GM18907 (cell line): ENCODE measurements around the gene ARID1B.

Source experiments
- ATAC-seq: cut with Tn5 transposase; IDR thresholded peaks from one replicate; pipeline ENCODE4 v1.9.1; 2021; ENCODE audit warnings: mild to moderate bottlenecking, moderate library complexity; ENCODE audit not compliant: unreplicated experiment

The ARID1B gene

GRCh38 chr6:157066781-157067491, 289.8 kb downstream of the ARID1B start:
- no peak for ATAC-seq

GRCh38 chr6:157067507-157067906, 290.3 kb downstream of the ARID1B start:
- no peak for ATAC-seq

DNA sequence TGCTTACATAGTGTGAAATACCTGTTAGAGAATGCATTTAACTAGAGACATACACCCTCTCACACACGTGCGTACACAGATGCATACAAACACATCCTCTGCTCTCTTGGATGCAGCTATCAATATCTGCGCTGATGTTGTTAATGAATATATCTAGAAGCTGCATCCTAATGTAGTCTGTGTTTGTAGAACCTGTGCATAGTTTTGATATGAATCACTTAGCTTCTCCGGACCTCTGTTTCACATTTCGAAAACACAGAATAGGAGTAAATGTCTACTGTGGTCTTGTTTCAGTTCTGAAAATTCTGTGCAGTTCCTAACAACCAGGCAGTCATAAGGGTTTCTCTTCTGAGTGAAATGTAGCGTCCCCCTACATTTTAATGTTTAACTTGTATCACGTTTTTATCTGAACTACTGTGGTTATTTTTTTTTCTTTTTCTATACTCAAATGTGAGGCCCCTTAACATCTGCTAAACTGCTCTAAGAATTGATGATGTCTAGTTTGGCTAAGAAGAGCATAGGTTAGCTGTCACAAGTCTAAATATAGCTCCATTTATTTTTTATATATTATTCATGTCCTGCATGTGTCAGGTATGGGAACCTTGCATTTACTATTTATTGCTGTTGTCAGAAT, 291.6 kb downstream of the ARID1B start:
- ATAC-seq = peak; percentile 96

- ATAC-seq = no peak
Observed at GRCh38 chr6:157069585-157069984, 292.4 kb downstream of the ARID1B start.

GRCh38 chr6:157070403-157071107, 293.4 kb downstream of the ARID1B start:
- ATAC-seq = no peak

DNA sequence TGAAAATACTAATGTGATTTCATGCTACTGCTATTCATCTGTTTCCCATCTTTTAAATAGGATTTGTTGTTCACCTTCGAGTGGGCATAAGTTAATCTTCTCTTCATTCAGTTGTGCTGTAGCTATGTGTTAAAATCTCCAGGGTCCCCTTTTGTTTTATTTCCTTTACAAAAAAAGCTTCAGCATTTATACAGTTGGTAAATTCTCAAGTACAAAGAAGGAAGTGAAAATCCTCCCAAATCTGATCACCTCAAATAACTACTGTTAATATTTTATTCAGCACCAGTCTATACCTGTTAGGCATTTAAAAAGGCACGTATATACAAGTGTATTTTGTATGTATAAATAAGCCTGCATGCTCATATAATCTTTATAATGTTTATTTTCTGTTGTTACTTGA, 294.9 kb downstream of the ARID1B start:
- no peak for ATAC-seq

GRCh38 chr6:157073596-157073995, 296.4 kb downstream of the ARID1B start:
- ATAC-seq = no peak

- ATAC-seq = no peak
Observed at GRCh38 chr6:157074969-157075368, 297.8 kb downstream of the ARID1B start.

GRCh38 chr6:157075549-157076450, 298.6 kb downstream of the ARID1B start:
- ATAC-seq = peak; percentile 83

DNA sequence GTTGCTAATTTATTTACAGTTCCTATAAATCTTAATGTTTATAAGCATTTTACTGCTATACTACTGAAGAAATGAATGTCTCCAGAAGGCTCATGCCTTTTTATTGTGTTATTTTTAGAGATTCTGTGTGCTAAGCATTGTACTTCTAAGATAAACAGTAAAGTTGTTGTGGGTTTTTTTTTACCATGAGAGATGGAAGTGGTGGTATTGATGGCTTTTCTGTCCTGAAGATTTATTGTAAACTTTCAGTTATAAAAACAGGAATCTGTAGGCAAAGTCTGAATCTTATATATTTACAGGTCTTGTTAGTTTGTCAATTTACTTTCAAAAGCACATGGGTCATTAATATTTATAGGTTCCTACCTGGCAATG, 299.3 kb downstream of the ARID1B start:
- no peak for ATAC-seq

GRCh38 chr6:157077251-157077650, 300.1 kb downstream of the ARID1B start:
- ATAC-seq = no peak

GRCh38 chr6:157078326-157078725, 301.1 kb downstream of the ARID1B start:
- ATAC-seq = no peak

DNA sequence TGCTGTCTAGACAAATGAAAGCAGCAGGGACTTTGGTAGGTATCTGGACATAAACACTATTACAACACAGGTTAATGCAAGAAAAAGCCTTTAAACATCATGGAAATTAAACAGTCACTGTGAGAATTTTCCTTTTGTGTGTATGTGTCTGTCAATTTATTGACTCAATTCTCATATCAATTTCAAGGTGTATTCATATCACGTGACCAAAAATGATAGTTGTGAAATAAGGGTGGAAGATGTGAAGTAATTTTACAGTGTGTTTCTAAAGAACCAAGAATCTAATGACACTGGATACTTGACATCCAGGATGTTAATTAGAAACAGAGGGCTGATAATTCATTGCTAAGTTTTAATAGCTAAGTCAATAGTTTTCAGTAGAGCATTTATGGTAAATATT, 302.1 kb downstream of the ARID1B start:
- ATAC-seq = no peak

GRCh38 chr6:157079771-157080170, 302.6 kb downstream of the ARID1B start:
- no peak for ATAC-seq

DNA sequence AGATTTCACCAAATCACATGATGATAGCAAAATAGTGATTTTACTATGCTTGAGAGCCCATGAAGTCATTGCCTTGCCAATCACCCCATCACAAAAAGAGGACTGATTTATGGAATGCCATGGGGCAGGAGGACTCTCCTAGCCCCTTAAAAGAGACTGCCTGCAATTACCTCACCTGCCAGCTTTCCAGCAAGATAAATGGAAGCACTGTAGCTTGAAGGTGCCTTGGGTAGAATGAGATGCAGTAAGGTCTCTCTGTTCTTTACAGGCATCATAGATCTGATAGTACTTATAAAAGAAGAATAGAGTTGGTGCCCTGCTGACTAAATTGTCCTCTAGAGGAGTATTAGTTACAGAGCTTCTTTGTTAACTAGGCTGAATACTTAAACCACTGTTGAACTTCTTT, 303.8 kb downstream of the ARID1B start:
- ATAC-seq = no peak

GRCh38 chr6:157083343-157083742, 306.2 kb downstream of the ARID1B start:
- no peak for ATAC-seq

DNA sequence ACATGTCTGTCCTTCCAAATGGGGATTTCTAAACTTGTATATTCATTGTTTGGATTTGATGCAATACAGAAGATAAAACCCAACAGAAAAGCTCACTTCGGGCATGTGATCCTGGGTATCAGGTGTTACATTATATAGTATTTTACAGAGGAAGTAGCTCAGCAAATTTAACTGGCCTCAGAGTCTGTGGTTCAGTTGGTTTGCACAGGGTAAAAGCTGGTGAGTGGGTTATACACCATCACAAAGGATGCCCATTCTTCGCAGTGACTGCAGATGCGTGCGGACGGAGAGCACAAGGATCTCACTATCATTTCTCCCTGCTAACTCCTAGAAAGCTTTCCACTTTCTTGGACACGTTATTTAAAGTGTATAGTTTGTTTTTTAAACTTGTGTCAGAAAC, 309.5 kb downstream of the ARID1B start:
- no peak for ATAC-seq

- no peak for ATAC-seq
Observed at GRCh38 chr6:157087974-157088373, 310.8 kb downstream of the ARID1B start.

DNA sequence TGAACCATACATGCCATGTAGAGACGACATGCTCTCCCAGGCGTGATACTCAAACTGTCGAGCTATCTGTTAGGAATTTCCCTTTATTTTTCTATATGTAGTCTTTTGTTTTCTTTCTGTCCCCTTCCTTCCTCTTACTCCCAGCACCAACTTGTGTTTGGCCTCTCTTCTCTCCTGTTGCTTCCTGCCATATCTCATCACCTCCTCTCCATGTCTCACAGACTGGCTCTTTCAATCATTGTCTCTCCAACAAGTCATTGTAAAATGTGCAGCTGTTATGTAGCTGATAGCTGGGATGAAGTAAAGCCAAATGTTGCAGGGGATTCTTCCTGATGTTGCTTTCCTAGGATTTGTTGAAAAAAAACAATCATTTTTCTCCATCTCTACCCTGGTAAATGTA, 311.7 kb downstream of the ARID1B start:
- ATAC-seq = no peak

DNA sequence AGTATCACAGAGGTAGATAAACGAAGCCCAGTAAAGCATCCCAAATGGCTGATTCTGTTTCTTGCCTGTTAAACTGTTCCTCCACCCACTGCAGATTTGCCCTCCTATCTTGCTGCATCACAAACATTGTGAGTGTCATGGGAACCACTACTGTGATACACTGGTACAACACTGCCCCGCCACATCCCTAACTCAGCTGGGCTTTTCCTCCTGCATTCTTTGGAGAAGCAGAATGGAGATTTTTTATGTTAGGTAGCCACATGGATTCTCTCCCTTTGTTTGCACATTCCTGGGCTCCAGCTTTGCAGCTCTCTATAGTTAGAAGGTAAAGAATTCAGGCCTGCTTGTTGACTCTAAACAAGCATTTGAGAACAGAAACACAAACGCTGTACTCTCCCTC, 312.1 kb downstream of the ARID1B start:
- no peak for ATAC-seq

DNA sequence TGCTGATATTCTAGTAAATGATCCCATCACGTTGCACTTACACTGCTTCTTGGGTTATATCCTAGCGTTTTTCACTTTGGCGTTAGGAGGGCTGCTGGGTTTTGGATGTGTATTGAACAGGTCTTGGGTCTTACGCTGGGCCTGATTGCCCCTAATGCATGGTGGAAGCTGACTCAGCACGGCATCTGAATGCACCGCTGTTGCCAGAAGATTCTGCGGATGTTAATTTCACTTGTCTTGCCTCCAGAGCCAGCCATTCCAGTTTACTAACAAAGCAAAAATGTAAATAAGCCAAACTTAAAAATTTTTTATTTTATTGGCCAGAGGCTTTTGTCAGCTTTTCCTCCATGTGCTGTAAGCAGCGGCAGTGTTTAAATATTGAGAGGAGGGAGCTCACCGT, 312.7 kb downstream of the ARID1B start:
- ATAC-seq = no peak
